ENCODE data around the gene WNK2.

WNK2 gene

DNA sequence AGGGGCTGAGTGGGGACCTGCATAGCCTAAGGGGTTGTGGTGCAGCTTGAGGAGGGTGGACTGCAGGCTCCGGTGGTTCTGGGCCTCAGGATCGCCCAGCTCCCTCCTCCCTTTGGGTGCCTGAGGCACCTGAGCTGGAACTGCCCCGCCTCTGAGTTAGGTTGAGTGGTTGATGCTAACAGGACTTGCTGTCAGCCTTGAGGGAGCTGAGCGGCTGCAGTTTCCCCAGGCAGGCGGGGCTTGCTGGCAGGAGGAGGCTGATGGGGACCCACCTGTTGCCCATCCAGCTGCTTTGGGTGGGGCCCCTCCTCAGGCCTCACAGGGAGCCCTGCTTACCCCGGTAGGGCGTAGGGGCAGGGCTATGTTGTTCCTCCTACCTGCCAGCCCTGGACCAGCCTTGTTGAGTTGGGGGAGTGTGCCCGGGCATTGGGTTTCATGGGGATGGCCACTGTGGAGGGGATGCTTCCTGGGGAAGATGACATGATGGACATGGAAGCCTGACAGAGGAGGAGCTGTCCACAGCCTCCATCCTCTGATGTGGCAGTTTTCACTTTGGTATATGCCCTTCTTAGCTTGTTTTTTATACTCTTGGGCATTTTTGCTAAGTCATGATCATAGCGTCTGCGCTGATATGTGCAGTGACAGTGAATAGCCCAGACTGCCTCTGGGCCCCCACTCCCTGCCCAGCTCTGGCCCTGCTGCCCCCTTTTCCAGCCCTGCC lies 14.3 kb downstream of the WNK2 start:
- H3K4me2 ChIP-seq (ENCODE audit: low read length): no peak overlapping the region
- no peak overlapping the region for H3K4me3 ChIP-seq (ENCODE audit: low read length)
- H3K36me3 ChIP-seq (ENCODE audit: insufficient read depth, low read length): no peaks in the 10 kb centered on the region
- H3K9me3 ChIP-seq (replicated peaks; ENCODE audit: low read length): no peaks in the 10 kb centered on the region
- peaks cover 23% of the 10 kb centered on the region for H3K27me3 ChIP-seq (ENCODE audit: control insufficient read depth, insufficient read depth, low read length)
- H3K9ac ChIP-seq (ENCODE audit: low read depth, low read length): no peak overlapping the region
- H3K4me1 ChIP-seq (ENCODE audit: control insufficient read depth, insufficient read depth, low read length): no peaks in the 10 kb centered on the region

DNA sequence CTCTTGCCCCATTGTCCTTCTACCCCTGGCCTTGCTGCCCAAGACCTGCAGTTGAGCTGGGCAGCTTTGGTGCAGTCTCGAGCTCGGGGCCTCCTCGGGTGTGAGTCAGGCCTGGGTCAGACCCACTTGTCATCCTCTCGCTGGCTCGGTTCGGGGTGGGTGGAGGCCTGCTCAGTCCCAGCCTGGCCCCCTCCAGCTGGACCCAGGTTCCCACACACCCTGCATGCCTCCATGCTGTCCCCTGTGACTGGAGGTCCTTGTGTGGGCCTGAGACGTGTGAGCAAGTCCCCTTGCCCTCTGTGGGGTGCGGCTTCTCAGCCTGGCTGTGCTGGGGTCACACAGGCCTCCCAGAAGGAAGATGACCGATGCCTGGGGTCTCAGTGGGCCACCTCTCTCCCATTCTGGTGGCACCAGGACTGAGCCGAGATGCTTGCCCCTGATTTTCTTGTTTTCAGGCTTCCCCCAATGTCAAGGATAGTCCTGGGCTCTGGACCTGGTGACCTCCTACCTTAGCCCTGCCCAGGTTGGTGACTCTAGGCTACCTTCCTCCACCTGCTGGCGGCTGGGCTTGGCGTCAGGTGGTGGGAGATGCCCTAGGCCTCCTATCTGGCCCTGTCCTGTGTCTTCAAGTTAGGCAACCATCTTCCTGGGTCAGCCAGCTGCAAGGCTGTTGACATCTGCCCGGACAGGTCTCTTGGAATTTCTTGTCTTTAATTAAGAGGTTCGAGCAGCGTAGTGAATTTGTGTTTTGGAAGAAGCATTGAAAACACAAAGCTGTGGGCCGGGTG lies 15.1 kb downstream of the WNK2 start:
- H3K4me2 ChIP-seq (ENCODE audit: low read length): no peak overlapping the region
- H3K9me3 ChIP-seq (replicated peaks; ENCODE audit: low read length): no peaks in the 10 kb centered on the region
- H3K4me3 ChIP-seq (ENCODE audit: low read length): no peak overlapping the region
- no peak overlapping the region for H3K9ac ChIP-seq (ENCODE audit: low read depth, low read length)
- H3K4me1 ChIP-seq (ENCODE audit: control insufficient read depth, insufficient read depth, low read length): no peaks in the 10 kb centered on the region
- no peaks in the 10 kb centered on the region for H3K36me3 ChIP-seq (ENCODE audit: insufficient read depth, low read length)
- peaks cover 21% of the 10 kb centered on the region for H3K27me3 ChIP-seq (ENCODE audit: control insufficient read depth, insufficient read depth, low read length)

DNA sequence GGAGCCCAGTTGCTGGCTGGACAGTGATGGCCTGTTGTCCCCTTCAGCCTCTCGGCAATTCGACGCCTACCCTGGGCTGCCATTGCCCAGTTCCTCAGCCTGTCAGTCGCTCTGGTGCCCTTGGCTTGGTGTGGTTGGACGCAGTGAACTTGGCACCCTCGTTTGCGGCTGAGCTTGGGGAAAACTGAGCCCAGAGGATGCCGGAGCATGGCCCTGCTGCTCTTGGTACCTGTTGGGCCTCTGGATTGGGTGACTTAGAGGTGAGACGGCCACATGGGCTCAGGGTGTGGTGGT lies 16.5 kb downstream of the WNK2 start:
- Histone ChIP-seq H3K4me2 (ENCODE audit: low read length) (no peak overlapping the region), H3K36me3 (ENCODE audit: insufficient read depth, low read length) (no peaks in the 10 kb centered on the region), H3K4me1 (ENCODE audit: control insufficient read depth, insufficient read depth, low read length) (no peaks in the 10 kb centered on the region), H3K9me3 (replicated peaks; ENCODE audit: low read length) (no peaks in the 10 kb centered on the region), H3K4me3 (ENCODE audit: low read length) (no peak overlapping the region), H3K27me3 (ENCODE audit: control insufficient read depth, insufficient read depth, low read length) (peaks cover 24% of the 10 kb centered on the region), H3K9ac (ENCODE audit: low read depth, low read length) (no peak overlapping the region)

DNA sequence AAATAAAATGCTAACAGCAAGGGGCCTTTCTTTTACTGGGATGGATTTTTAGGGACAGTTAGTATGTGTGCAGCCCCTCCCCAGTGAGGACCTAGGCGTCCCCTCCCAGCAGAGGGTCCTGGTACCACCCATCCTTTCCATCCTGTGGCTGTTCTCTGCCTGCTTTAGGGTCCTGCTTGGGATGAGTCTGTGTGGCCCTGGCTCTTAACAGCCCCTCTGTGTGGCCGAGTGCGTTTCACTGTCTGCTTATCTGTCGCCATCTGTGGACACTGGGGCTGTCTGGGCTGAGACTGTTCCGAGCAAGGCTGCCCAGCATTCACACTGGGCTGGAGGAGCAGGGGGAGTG lies 17.0 kb downstream of the WNK2 start:
- no peaks in the 10 kb centered on the region for H3K4me1 ChIP-seq (ENCODE audit: control insufficient read depth, insufficient read depth, low read length)
- H3K36me3 ChIP-seq (ENCODE audit: insufficient read depth, low read length): no peaks in the 10 kb centered on the region
- H3K27me3 ChIP-seq (ENCODE audit: control insufficient read depth, insufficient read depth, low read length): peaks cover 27% of the 10 kb centered on the region
- no peak overlapping the region for H3K9ac ChIP-seq (ENCODE audit: low read depth, low read length)
- H3K4me2 ChIP-seq (ENCODE audit: low read length): no peak overlapping the region
- H3K4me3 ChIP-seq (ENCODE audit: low read length): no peak overlapping the region
- H3K9me3 ChIP-seq (replicated peaks; ENCODE audit: low read length): no peaks in the 10 kb centered on the region

DNA sequence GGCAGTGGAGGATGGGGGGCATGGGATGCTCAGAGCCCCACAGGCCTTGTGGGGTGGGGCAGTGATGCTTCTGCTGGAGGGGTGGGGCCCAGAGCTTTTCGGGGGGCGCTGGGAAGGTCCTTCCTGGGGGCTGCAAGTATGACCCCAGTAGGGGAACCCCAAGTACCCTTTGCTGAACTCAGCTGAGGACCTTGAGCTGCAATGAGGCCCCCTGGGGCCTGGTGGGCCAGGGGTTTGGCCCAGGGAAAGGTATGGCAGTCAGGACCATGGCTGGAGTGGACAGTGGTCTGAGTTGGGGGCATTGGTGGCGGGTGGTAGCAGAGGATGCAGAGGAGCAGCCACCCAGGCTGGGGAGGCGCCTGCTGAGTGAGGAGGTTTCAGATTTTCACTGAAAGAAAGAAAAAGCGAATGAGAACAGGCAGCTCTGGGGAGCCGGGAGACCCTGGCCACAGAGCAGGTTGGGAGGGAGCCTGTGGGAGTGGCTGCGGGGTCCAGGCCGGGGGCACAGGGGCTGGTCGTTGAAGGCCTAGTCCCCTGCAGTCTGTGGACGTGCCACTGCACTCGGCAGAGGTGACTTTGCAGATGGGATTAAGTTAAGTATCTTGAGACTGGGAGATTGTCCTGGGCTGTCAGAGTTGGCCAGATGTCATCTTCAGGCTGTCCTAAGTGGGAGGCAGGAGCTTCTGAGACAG lies 19.2 kb downstream of the WNK2 start:
- H3K36me3 ChIP-seq (ENCODE audit: insufficient read depth, low read length): no peaks in the 10 kb centered on the region
- H3K9ac ChIP-seq (ENCODE audit: low read depth, low read length): no peak overlapping the region
- no peak overlapping the region for H3K4me3 ChIP-seq (ENCODE audit: low read length)
- H3K9me3 ChIP-seq (replicated peaks; ENCODE audit: low read length): no peaks in the 10 kb centered on the region
- peaks cover 32% of the 10 kb centered on the region for H3K27me3 ChIP-seq (ENCODE audit: control insufficient read depth, insufficient read depth, low read length)
- H3K4me1 ChIP-seq (ENCODE audit: control insufficient read depth, insufficient read depth, low read length): peaks cover 5% of the 10 kb centered on the region
- H3K4me2 ChIP-seq (ENCODE audit: low read length): no peak overlapping the region

DNA sequence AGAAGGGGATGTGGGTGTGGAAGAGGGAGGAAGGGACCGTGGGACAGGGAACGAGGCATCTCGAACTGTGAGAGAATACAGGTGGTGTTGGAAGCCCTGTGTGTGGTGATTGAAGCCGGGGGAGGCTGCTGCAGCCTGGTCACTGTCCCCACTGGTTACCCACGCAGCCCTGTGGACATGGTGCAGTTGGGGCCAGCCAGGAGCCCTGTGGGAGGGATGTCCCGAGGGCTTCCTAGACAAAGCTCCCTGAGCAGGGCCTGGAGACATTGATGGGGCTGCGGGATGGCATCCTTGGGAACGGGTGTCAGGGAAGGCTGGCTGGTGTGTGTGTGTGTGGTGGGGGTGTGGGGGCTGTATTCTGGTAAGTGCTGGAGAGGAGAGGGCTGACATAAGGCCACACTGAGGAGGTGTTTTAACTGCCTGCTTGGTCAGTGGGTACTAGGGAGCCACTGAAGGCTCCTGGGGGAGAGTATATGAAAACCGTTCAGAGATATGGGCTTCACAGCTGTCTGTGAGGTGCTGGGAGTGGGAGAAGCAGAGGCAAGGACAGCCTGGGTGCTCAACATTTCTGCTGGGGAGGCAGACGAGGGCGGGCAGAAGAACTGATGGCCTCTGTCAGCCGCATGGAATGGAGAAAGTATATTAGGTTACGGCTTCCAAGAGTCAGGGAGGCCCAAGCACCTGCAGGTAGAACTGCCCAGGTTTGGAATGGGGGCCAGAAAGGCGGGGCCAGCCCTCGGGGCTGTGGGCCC lies 20.0 kb downstream of the WNK2 start:
- Histone ChIP-seq H3K4me2 (ENCODE audit: low read length) (no peak overlapping the region), H3K4me1 (ENCODE audit: control insufficient read depth, insufficient read depth, low read length) (peaks cover 5% of the 10 kb centered on the region), H3K4me3 (ENCODE audit: low read length) (no peak overlapping the region), H3K9me3 (replicated peaks; ENCODE audit: low read length) (no peaks in the 10 kb centered on the region), H3K9ac (ENCODE audit: low read depth, low read length) (no peak overlapping the region), H3K36me3 (ENCODE audit: insufficient read depth, low read length) (no peaks in the 10 kb centered on the region), H3K27me3 (ENCODE audit: control insufficient read depth, insufficient read depth, low read length) (peaks cover 35% of the 10 kb centered on the region)

DNA sequence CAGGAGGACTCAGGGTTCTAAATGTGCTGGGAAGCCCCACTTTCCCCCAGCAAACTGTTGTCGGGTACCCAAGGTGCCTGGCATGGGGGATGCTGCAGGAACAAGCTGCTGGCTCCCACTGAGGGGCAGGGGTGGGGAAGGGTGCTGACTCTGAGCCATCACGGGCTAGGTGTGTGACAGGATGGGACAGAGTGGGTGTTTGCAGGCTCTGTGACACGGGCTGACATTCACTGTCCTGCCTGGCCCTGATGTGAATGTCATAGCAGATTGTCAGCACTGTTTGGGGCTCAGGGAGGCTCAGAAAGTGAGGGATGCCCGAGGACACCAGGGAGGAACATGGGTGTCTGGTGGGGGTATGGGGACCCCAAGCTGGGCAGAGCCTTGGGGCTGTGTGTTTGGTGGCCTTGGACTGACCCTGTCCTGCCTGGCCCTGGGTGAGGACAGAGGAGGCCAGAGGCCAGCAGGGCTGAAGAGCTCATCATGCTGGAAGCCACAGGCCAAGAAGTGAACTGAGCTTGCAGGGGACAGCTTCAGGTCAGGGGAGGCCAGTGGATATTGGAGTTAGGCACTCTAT lies 20.6 kb downstream of the WNK2 start:
- Histone ChIP-seq H3K27me3 (ENCODE audit: control insufficient read depth, insufficient read depth, low read length) (peaks cover 35% of the 10 kb centered on the region), H3K4me2 (ENCODE audit: low read length) (no peak overlapping the region), H3K36me3 (ENCODE audit: insufficient read depth, low read length) (no peaks in the 10 kb centered on the region), H3K4me1 (ENCODE audit: control insufficient read depth, insufficient read depth, low read length) (peaks cover 5% of the 10 kb centered on the region), H3K4me3 (ENCODE audit: low read length) (no peak overlapping the region), H3K9me3 (replicated peaks; ENCODE audit: low read length) (no peaks in the 10 kb centered on the region), H3K9ac (ENCODE audit: low read depth, low read length) (no peak overlapping the region)

DNA sequence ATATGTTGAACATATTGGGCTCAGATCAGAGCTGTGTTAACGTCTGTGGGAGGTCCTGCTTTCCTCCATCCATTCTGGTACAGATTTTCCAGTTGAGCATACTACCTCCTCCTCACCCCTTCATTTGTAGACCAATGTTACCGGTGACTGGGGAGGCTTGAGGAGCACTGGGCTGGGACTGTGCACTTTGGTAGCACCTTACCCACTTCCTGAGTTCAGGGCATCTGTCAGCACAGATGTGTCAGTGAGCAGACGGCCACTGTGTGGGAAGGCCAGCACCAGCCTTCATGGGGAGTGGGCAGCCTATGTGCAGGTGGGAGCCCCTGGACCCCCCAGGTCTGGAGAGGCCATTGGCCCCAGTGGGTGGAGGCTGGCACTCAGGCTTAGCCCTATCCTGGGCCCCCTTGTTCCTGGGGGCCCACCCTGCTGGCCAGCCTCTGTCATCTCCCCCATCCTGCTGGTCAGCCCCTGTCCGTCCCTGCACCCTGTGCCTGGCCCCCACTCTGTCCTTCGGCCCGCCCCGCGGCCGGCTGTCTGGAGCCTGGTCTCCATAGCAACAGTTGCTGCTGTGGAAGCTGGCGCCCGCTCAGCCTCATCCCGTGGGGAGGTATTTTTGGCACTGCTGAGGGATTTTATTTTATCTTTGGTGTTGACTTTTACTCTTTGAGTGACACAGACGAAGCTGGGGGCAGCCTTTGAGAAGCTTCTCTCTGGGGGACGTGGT lies 21.3 kb downstream of the WNK2 start:
- Histone ChIP-seq H3K27me3 (ENCODE audit: control insufficient read depth, insufficient read depth, low read length) (peaks cover 35% of the 10 kb centered on the region), H3K4me2 (ENCODE audit: low read length) (no peak overlapping the region), H3K36me3 (ENCODE audit: insufficient read depth, low read length) (no peaks in the 10 kb centered on the region), H3K9me3 (replicated peaks; ENCODE audit: low read length) (no peaks in the 10 kb centered on the region), H3K9ac (ENCODE audit: low read depth, low read length) (no peak overlapping the region), H3K4me3 (ENCODE audit: low read length) (no peak overlapping the region), H3K4me1 (ENCODE audit: control insufficient read depth, insufficient read depth, low read length) (peaks cover 5% of the 10 kb centered on the region)

DNA sequence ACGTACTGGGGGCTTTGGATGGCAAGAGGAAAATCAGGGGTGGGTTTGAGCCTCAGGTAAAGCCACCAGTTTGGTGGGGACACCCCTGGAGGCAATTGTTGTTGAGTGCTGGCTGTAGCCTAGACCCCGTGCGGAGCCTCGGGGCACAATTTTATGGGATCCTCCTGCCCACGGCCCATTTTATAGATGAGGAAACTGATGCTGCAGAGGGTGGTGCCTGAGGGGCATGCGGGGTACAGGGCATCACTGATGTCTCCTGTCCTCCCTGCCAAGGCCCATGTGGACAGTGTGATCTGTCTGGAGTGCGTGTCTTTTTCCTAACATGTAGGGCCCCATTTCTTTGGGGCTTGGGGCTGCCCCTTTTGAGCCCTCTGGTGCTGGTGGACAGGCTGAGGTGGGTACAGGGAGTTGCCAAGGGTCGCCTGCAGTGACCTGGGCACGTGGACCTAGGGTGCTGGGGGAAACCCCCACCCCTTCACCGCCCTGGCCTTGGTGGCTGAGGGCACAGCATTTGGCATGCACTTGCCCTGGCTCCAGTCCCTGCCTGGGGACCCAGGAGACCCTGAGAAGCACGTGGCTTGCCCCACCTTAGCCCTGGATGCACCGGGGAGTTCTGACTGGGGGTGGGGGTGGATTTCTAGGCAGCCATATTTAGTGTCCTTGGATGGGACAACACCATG lies 22.1 kb downstream of the WNK2 start:
- Histone ChIP-seq H3K4me1 (ENCODE audit: control insufficient read depth, insufficient read depth, low read length) (peaks cover 5% of the 10 kb centered on the region), H3K36me3 (ENCODE audit: insufficient read depth, low read length) (no peaks in the 10 kb centered on the region), H3K4me2 (ENCODE audit: low read length) (no peak overlapping the region), H3K4me3 (ENCODE audit: low read length) (no peak overlapping the region), H3K9me3 (replicated peaks; ENCODE audit: low read length) (no peaks in the 10 kb centered on the region), H3K9ac (ENCODE audit: low read depth, low read length) (no peak overlapping the region), H3K27me3 (ENCODE audit: control insufficient read depth, insufficient read depth, low read length) (peaks cover 34% of the 10 kb centered on the region)

- Histone ChIP-seq H3K36me3 (ENCODE audit: insufficient read depth, low read length) (no peaks in the 10 kb centered on the region), H3K4me3 (ENCODE audit: low read length) (no peak overlapping the region), H3K4me1 (ENCODE audit: control insufficient read depth, insufficient read depth, low read length) (peaks cover 5% of the 10 kb centered on the region), H3K9me3 (replicated peaks; ENCODE audit: low read length) (no peaks in the 10 kb centered on the region), H3K9ac (ENCODE audit: low read depth, low read length) (no peak overlapping the region), H3K4me2 (ENCODE audit: low read length) (no peak overlapping the region), H3K27me3 (ENCODE audit: control insufficient read depth, insufficient read depth, low read length) (peaks cover 31% of the 10 kb centered on the region)
Observed at GRCh38 chr9:93206576-93207155, 22.7 kb downstream of the WNK2 start.

All from skeletal muscle satellite cell (primary cell).